GM19468 (cell line): Measurements from ENCODE around the gene C1QTNF6.

Experiments used
- ATAC-seq: cut with Tn5 transposase; IDR thresholded peaks from one replicate; pipeline ENCODE4 v1.9.1; 2021; ENCODE audit warnings: mild to moderate bottlenecking, moderate library complexity, moderate number of reproducible peaks; ENCODE audit not compliant: unreplicated experiment; ENCODE audit errors: extremely low read depth

The C1QTNF6 gene

DNA sequence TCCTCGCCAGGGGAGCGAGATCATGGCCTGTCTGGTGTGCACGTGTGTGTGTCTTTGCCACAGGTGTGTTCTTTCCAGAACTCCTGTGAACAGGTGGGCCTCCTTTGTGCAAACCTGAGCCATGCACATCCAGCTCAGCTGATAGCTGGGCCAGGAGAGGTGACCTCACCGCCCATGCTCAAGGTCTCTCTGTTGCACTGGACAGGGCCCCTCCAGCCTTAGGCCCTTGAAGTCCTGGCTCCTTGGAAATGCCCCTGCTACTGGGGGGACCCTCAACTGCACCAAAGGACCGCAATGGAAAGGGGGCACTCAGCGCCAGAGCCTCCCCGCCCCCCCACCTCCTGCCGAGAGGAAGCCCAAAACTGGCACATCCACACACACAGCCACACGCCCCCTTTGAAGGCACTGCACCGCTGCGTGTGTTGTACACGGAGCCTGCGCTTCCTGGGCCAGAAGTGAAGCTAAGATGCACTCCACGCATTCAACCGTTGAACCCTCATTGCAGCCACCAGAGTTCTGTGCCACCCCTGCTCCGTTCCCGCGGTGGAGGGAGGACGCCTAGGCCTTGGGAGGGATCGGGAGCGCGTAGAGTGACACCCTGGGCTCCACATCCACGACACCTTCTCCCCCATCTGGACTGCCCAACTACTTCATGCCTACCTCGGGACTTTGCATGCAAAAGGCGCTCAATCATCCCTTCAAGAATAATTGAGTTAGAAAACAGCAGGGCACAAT is 21.9 kb downstream of the C1QTNF6 start:
- ATAC-seq: no peak

DNA sequence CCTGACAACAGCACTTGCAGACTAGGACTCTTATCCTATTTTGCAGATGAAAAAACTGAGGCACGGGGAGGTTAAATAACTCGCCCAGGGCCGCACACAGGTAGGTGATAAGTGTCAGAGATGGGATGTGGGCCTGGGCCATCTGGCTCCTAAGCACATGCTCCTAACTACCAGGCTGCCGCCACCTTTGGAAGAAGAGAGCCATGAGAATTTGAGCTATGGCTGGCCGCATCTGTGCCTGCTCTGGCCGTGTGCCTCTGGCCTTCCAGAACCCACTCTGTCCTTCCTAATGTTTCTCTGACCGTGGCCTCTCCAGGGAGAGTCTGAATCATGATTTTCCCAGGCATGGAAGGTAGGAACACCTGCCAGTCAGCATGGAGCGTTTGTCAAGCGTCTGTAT is 23.0 kb downstream of the C1QTNF6 start:
- no peak for ATAC-seq

GRCh38 chr22:37164505-37164887 is 23.6 kb downstream of the C1QTNF6 start:
- no peak for ATAC-seq

GRCh38 chr22:37163575-37164504 is 24.2 kb downstream of the C1QTNF6 start:
- peak; percentile 13 for ATAC-seq

DNA sequence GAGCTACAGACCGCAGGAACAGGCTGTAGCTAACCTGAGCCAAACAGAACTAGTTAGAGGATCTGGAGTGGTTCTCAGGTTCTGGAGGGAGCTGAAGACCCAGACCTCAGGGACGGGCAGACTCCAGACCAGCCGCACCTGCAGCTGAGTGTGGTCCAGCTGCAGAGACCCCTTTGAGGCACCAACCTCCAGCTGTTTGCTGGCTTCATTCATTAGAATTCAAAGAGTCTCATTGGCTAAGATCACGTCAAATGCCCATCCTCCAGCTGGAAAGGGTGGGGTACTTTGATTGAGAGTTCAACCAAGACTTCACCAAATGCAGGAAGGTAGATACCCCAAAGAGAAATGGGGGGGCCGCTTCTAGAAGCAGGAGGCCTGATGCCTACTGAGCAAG is 25.0 kb downstream of the C1QTNF6 start:
- no peak for ATAC-seq

DNA sequence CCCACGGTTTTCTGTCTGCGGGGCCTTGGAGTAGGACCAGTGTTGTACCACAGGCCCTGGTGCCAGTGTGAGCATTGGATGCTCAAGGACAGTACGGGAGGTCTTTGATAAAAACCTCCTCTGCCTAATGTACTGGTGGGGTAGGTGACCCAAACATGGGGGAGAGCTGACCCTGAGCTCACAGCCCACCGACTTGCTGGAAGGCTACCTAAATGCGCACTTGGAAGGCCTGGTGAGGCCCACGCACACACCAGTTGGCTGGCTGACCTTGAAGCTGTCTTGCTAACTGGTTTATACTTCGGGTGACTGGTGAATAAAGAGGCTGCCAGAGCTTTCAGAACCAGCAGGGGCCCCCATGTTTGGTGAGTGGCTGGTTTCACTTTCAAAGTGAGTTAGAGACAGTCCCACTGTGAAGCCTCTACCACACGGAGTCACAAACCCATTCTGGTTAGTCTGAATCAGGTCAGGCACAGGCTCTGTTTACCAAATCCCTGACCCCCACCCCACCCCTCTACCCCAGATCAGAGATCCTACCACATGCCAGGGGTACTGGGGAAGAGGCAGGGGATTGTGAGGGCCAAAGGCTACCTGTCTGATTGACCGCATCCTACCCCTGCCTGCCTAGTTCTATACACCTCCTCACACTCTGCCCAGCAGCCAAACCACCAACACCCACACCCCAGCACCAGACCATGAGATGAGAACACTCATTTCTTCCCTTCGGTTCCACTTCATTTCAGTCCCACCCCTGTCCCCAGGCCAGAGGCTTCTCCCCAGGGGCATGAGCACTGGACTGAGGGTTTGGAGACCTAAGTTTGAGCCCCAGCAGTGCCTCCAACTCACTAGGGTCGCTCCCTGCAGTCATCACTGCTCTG is 25.6 kb downstream of the C1QTNF6 start:
- ATAC-seq: peak; percentile 27

DNA sequence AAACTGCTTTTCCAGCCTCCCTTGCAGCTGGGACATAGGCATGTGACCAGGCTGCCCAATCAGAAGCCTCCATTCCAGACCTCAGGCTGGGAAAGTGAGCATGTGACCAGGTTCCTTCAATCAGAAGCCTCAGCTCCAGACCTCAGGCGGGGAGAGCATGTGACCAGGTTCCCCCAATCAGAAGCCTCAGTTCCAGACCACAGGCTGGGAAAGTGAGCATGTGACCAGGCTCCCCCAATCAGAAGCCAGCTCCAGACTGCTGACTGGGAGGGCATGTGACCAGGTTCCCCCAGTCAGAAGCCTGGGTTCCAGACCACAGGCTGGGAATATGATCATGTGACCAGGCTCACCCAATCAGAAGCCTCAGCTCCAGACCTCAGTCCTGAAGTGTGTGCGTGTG is 26.6 kb downstream of the C1QTNF6 start:
- no peak for ATAC-seq

GRCh38 chr22:37160027-37160426 is 28.0 kb downstream of the C1QTNF6 start:
- no peak for ATAC-seq

- ATAC-seq: no peak
Observed at GRCh38 chr22:37158963-37159290, 29.1 kb downstream of the C1QTNF6 start.

- ATAC-seq: no peak
Observed at GRCh38 chr22:37157516-37158285, 30.3 kb downstream of the C1QTNF6 start.

DNA sequence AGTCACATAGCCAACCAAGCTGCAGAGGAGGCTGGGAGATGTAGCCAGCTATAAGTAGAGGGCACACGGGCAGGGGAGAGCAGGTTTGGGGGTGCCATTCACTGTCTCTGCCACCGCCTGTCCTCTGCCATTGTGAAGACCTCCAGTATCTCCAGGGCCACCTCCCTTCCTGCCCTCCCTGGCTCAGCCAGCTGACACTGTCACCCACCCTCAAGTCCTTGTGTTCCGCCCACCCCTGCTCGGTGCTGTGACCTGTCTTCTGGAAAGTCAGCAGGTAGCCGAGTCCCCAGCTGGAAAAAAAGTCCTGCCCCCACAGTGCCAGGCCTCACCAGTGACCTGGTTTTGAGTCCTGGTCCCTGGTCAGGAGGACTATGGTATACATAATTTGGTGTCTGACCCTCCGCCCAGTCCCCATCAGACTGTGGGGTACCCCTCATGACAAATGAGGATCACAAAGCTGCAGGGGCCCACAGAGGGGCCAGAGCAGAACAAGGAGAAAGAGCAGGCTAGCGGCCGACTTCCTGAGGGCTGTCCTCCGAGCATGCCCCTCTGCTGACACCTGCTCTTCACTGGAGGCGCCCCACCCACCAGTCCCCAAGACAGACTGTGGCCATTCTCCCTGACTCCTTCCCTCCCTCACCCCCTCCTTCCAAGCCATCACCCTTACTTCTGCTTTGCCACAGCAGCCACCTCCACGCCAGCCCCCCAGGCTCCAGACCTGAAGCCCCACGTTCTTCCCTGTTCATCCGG is 31.2 kb downstream of the C1QTNF6 start:
- no peak for ATAC-seq

- no peak for ATAC-seq
Observed at GRCh38 chr22:37155971-37156370, 32.1 kb downstream of the C1QTNF6 start.

- ATAC-seq: no peak
Observed at GRCh38 chr22:37154925-37155712, 32.9 kb downstream of the C1QTNF6 start.

GRCh38 chr22:37153901-37154300 is 34.1 kb downstream of the C1QTNF6 start:
- no peak for ATAC-seq

DNA sequence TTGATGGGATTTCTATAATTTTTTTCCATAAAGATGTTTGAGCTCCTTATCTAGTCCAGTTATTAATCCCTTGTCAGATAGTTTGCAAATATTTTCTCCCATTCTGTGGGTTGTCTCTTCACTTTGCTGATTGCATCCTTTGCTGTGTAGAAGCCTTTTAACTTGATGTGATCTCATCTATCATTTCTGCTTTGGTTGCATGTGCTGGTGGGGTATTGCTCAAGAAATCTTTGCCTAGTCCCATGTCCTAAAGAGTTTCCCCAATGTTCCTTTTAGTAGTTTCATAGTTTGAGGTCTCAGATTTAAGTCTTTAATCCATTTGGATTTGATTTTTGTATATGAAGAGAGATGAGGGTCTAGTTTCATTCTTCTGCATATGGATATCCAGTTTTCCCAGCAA is 36.6 kb downstream of the C1QTNF6 start:
- no peak for ATAC-seq

DNA sequence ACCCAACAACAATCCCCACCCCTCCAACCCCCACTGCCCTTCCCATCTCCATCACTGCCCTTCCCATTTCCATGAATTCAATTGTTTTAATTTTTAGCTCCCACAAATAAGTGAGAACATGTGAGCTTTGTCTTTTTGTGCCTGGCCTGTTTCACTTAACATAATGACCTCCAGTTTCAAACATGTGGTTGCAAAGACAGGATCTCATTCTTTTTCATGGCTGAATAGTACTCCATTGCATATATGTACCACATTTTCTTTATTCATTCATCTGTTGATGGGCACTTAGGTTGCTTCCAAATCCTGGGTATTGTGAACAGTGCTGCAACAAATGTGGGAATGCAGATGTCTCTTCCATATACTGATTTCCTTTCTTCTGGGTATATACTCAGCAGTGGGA is 37.3 kb downstream of the C1QTNF6 start:
- ATAC-seq: no peak

GRCh38 chr22:37148742-37149665 is 39.0 kb downstream of the C1QTNF6 start:
- ATAC-seq: no peak
